Mesenchymal stem cell (in vitro differentiated cells and primary cell): ENCODE measurements around the gene ABCB1.

Source experiments
- DNase-seq: peaks from one replicate; pipeline ENCODE4 v3.0.0-alpha.2; 2013
- H2AFZ ChIP-seq: one replicate; pipeline ENCODE4 v1.6.1; 2013; ENCODE audit warnings: low read depth, mild to moderate bottlenecking, control low read depth, inconsistent platforms, low read length, moderate library complexity
- H2AK5ac ChIP-seq: 2 replicates; pipeline ENCODE4 v1.6.1; 2013; ENCODE audit warnings: low read length, moderate library complexity, mild to moderate bottlenecking, inconsistent platforms; ENCODE audit not compliant: severe bottlenecking
- H2BK120ac ChIP-seq: one replicate; pipeline ENCODE4 v1.6.1; 2013; ENCODE audit warnings: low read depth, mild to moderate bottlenecking, inconsistent platforms, low read length, moderate library complexity
- H2BK12ac ChIP-seq, 2 experiments: one replicate each; pipeline ENCODE4 v1.6.1; 2013; ENCODE audit warnings: inconsistent platforms in 2 of 2, low read length in 2 of 2, mild to moderate bottlenecking in 2 of 2, moderate library complexity in 2 of 2, control low read depth in 1 of 2
- H2BK15ac ChIP-seq: one replicate; pipeline ENCODE4 v1.6.1; 2013; ENCODE audit warnings: mild to moderate bottlenecking, low read depth, inconsistent platforms; ENCODE audit not compliant: poor library complexity, severe bottlenecking
- H2BK5ac ChIP-seq: 2 replicates; pipeline ENCODE4 v1.6.1; 2013; ENCODE audit warnings: low read depth, mild to moderate bottlenecking, low read length, control low read depth, inconsistent platforms; ENCODE audit not compliant: poor library complexity, severe bottlenecking
- H3K14ac ChIP-seq, 2 experiments: one replicate each; pipeline ENCODE4 v1.6.1; 2013; ENCODE audit warnings: inconsistent platforms in 2 of 2, low read length in 2 of 2, control low read depth in 1 of 2, mild to moderate bottlenecking in 1 of 2, moderate library complexity in 1 of 2
- H3K18ac ChIP-seq, 2 experiments: one replicate each; pipeline ENCODE4 v1.6.1; 2013; ENCODE audit warnings: inconsistent platforms in 2 of 2, low read length in 2 of 2, control low read depth in 1 of 2, low read depth in 1 of 2, mild to moderate bottlenecking in 1 of 2
- H3K23ac ChIP-seq, 2 experiments: one replicate each; pipeline ENCODE4 v1.6.1; 2013; ENCODE audit warnings: inconsistent platforms in 2 of 2, low read length in 2 of 2, mild to moderate bottlenecking in 2 of 2, moderate library complexity in 2 of 2, control low read depth in 1 of 2
- H3K27ac ChIP-seq: 2 replicates; pipeline ENCODE4 v1.5.1; 2013; ENCODE audit warnings: mild to moderate bottlenecking, moderate library complexity, low read length, control low read depth, inconsistent platforms; ENCODE audit not compliant: poor library complexity, severe bottlenecking
- H3K27me3 ChIP-seq, 2 experiments: 2 replicates each; pipeline versions ENCODE4 v1.6.1 to v1.7.0; 2013; ENCODE audit warnings: low read length in 2 of 2, mild to moderate bottlenecking in 2 of 2, moderate library complexity in 2 of 2, control low read depth in 1 of 2, inconsistent platforms in 1 of 2; ENCODE audit not compliant: control insufficient read depth in 1 of 2, insufficient read depth in 1 of 2
- H3K36me3 ChIP-seq, 2 experiments: 2 replicates each; pipeline versions ENCODE4 v1.6.1 to v1.7.0; 2013; ENCODE audit warnings: low read length in 2 of 2, control low read depth in 1 of 2, inconsistent platforms in 1 of 2, low read depth in 1 of 2, mild to moderate bottlenecking in 1 of 2; ENCODE audit not compliant: insufficient read depth in 2 of 2, control insufficient read depth in 1 of 2
- H3K4ac ChIP-seq, 2 experiments: one replicate each; pipeline ENCODE4 v1.6.1; 2013; ENCODE audit warnings: inconsistent platforms in 2 of 2, low read length in 2 of 2, mild to moderate bottlenecking in 2 of 2, moderate library complexity in 2 of 2, control low read depth in 1 of 2, low read depth in 1 of 2
- H3K4me1 ChIP-seq: 2 replicates; pipeline ENCODE4 v1.6.1; 2013; ENCODE audit warnings: low read depth, low read length, control low read depth; ENCODE audit not compliant: control insufficient read depth, insufficient read depth
- H3K4me2 ChIP-seq: 2 replicates; pipeline ENCODE4 v1.6.1; 2013; ENCODE audit warnings: low read length, mild to moderate bottlenecking, inconsistent platforms; ENCODE audit not compliant: poor library complexity, severe bottlenecking
- H3K4me3 ChIP-seq, 2 experiments: 2 replicates each; pipeline versions ENCODE4 v1.5.1 to v1.7.0; 2013; ENCODE audit warnings: low read length in 2 of 2, mild to moderate bottlenecking in 2 of 2, control low read depth in 1 of 2, low read depth in 1 of 2; ENCODE audit not compliant: insufficient read depth in 1 of 2
- H3K79me1 ChIP-seq: replicated peaks from 2 replicates; pipeline ENCODE4 v1.6.1; 2013; ENCODE audit warnings: mild to moderate bottlenecking, control low read depth, low read length, inconsistent platforms; ENCODE audit not compliant: poor library complexity, severe bottlenecking
- H3K9ac ChIP-seq: 2 replicates; pipeline ENCODE4 v1.7.0; 2013; ENCODE audit warnings: mild to moderate bottlenecking, low read length, moderate library complexity
- H3K9me3 ChIP-seq: 2 replicates; pipeline ENCODE4 v1.7.0; 2013; ENCODE audit warnings: mild to moderate bottlenecking, low read length; ENCODE audit not compliant: control insufficient read depth
- H4K8ac ChIP-seq: one replicate; pipeline ENCODE4 v1.6.1; 2013; ENCODE audit warnings: inconsistent platforms, mild to moderate bottlenecking, low read length, moderate library complexity
- H4K91ac ChIP-seq: one replicate; pipeline ENCODE4 v1.6.1; 2013; ENCODE audit warnings: mild to moderate bottlenecking, low read length, inconsistent platforms
- WGBS: methylation state at CpG from one replicate; pipeline ENCODE4 v1.1.7; 2013; ENCODE audit warnings: mixed read lengths; 5-methylcytosine and 5-hydroxymethylcytosine counted together

The ABCB1 gene

GRCh38 chr7:87494454-87494853 is 106.2 kb downstream of the ABCB1 start:
- H2BK15ac ChIP-seq: no peak overlapping the region
- no peak for DNase-seq
- no peak overlapping the region for H4K8ac ChIP-seq
- H3K4me3 ChIP-seq: no peak overlapping the region
- H3K4me1 ChIP-seq: no peaks in the 10 kb centered on the region
- no peaks in the 10 kb centered on the region for H3K27me3 ChIP-seq
- no peaks in the 10 kb centered on the region for H3K9me3 ChIP-seq
- no peak overlapping the region for H3K4ac ChIP-seq
- no peak overlapping the region for H2BK5ac ChIP-seq
- no peak overlapping the region for H3K9ac ChIP-seq
- no peak overlapping the region for H3K23ac ChIP-seq
- H3K79me1 ChIP-seq: no peaks in the 10 kb centered on the region
- H2AFZ ChIP-seq: no peak overlapping the region
- no peak overlapping the region for H3K18ac ChIP-seq
- no peak overlapping the region for H3K4me2 ChIP-seq
- no peak overlapping the region for H3K27ac ChIP-seq
- H3K14ac ChIP-seq: no peak overlapping the region
- H2AK5ac ChIP-seq: no peak overlapping the region
- no peak overlapping the region for H2BK120ac ChIP-seq
- no peak overlapping the region for H2BK12ac ChIP-seq
- H4K91ac ChIP-seq: no peak overlapping the region
- no peaks in the 10 kb centered on the region for H3K36me3 ChIP-seq
- no CpG with 5 or more reads among the region's 1 CpG for WGBS

- Histone ChIP-seq H3K4me1 (no peaks in the 10 kb centered on the region), H3K14ac (no peak overlapping the region), H3K4me3 (no peak overlapping the region), H3K9ac (no peak overlapping the region), H3K4me2 (no peak overlapping the region), H2BK120ac (no peak overlapping the region), H3K79me1 (no peaks in the 10 kb centered on the region), H3K27me3 (no peaks in the 10 kb centered on the region), H3K4ac (no peak overlapping the region), H2BK5ac (no peak overlapping the region), H3K36me3 (no peaks in the 10 kb centered on the region), H3K18ac (no peak overlapping the region), H3K27ac (no peak overlapping the region), H4K91ac (no peak overlapping the region), H3K23ac (no peak overlapping the region), H4K8ac (no peak overlapping the region), H2AFZ (no peak overlapping the region), H2BK15ac (no peak overlapping the region), H3K9me3 (no peaks in the 10 kb centered on the region), H2AK5ac (no peak overlapping the region), H2BK12ac (no peak overlapping the region)
- no peak for DNase-seq
- WGBS: 83% methylated on average over 2 of the region's 2 CpGs
Observed at GRCh38 chr7:87483131-87483530, 117.6 kb downstream of the ABCB1 start.

GRCh38 chr7:87482115-87482514 is 118.6 kb downstream of the ABCB1 start:
- no peak overlapping the region for H3K4me2 ChIP-seq
- no peaks in the 10 kb centered on the region for H3K79me1 ChIP-seq
- no peak overlapping the region for H3K27ac ChIP-seq
- no peak overlapping the region for H3K4me3 ChIP-seq
- no peak overlapping the region for H2AFZ ChIP-seq
- H3K4ac ChIP-seq: no peak overlapping the region
- no peak overlapping the region for H4K8ac ChIP-seq
- no peak overlapping the region for H3K14ac ChIP-seq
- 36% methylated on average over 1 of the region's 3 CpGs for WGBS
- H2BK12ac ChIP-seq: no peak overlapping the region
- H3K9me3 ChIP-seq: no peaks in the 10 kb centered on the region
- H3K9ac ChIP-seq: no peak overlapping the region
- H4K91ac ChIP-seq: no peak overlapping the region
- DNase-seq: no peak
- no peak overlapping the region for H3K18ac ChIP-seq
- no peaks in the 10 kb centered on the region for H3K4me1 ChIP-seq
- H2BK5ac ChIP-seq: no peak overlapping the region
- no peak overlapping the region for H2AK5ac ChIP-seq
- H3K23ac ChIP-seq: no peak overlapping the region
- no peak overlapping the region for H2BK120ac ChIP-seq
- no peaks in the 10 kb centered on the region for H3K36me3 ChIP-seq
- H2BK15ac ChIP-seq: no peak overlapping the region
- H3K27me3 ChIP-seq: peaks cover under 1 to 2% of the 10 kb centered on the region in 2 experiments

- Histone ChIP-seq H3K4me3 (no peak overlapping the region), H3K9ac (no peak overlapping the region), H3K36me3 (no peaks in the 10 kb centered on the region), H2AK5ac (no peak overlapping the region), H4K8ac (no peak overlapping the region), H2BK15ac (no peak overlapping the region), H3K4ac (no peak overlapping the region), H3K9me3 (no peaks in the 10 kb centered on the region), H3K27me3 (peaks cover 11 to 13% of the 10 kb centered on the region in 2 experiments), H3K18ac (no peak overlapping the region), H3K23ac (no peak overlapping the region), H3K14ac (no peak overlapping the region), H3K27ac (no peak overlapping the region), H3K4me2 (no peak overlapping the region), H3K4me1 (peaks cover 4% of the 10 kb centered on the region), H2BK5ac (no peak overlapping the region), H2BK120ac (no peak overlapping the region), H2AFZ (no peak overlapping the region), H2BK12ac (no peak overlapping the region), H4K91ac (no peak overlapping the region), H3K79me1 (no peaks in the 10 kb centered on the region)
- WGBS: 85% methylated on average over 2 of the region's 2 CpGs
- DNase-seq: no peak
Observed at GRCh38 chr7:87480386-87480785, 120.3 kb downstream of the ABCB1 start.
